ENCODE data around the gene POC1B. TPM values are rescaled to one million over a fixed set of nuclear protein-coding genes. Genes with fewer than 3 reads are reported as not detected.

Gene POC1B
- total RNA-seq, 2 experiments from 2014 or later, result 38.2 to 40.9 TPM

- intact Hi-C loops (cut with micrococcal nuclease), result no loop called here
These were observed 113.2 kb downstream of the POC1B start for GRCh38 chr12:89412665-89413064.

GRCh38 chr12:89411846-89412245, 114.0 kb downstream of the POC1B start:
- intact Hi-C loops (cut with micrococcal nuclease), result no loop called here
- peaks cover 2% of the 10 kb centered on the region for H3K36me3 Mint-ChIP-seq
- POLR2A ChIA-PET, result no interaction called here
- H3K4me3 Mint-ChIP-seq, result no peak overlapping the region
- no peaks in the 10 kb centered on the region for H3K4me1 Mint-ChIP-seq (ENCODE audit: low read depth)
- no peaks in the 10 kb centered on the region for H3K27me3 Mint-ChIP-seq
- no peaks in the 10 kb centered on the region for H3K9me3 Mint-ChIP-seq
- CTCF ChIA-PET, result no interaction called here
- no peak overlapping the region for H3K27ac Mint-ChIP-seq
- DNase-seq, result no peak

More at GRCh38 chr12:89412665-89413064, 113.2 kb downstream of the POC1B start:
- H3K9me3 Mint-ChIP-seq, result no peaks in the 10 kb centered on the region
- peaks cover 2% of the 10 kb centered on the region for H3K36me3 Mint-ChIP-seq
- no peak for DNase-seq
- H3K27ac Mint-ChIP-seq, result no peak overlapping the region
- ChIA-PET CTCF (interaction anchor here (0.6 kb wide), 1 partner anchor 9 kb away, joined by 3 read pairs; no protein-coding TSS in a partner anchor), POLR2A (no interaction called here)
- H3K4me1 Mint-ChIP-seq (ENCODE audit: low read depth), result no peaks in the 10 kb centered on the region
- no peak overlapping the region for H3K4me3 Mint-ChIP-seq
- H3K27me3 Mint-ChIP-seq, result no peaks in the 10 kb centered on the region

- DNase-seq, result no peak
- CTCF ChIA-PET, result no interaction called here
- intact Hi-C loops (cut with micrococcal nuclease), result no loop called here
- Mint-ChIP-seq H3K9me3 (no peaks in the 10 kb centered on the region), H3K4me3 (no peak overlapping the region), H3K4me1 (ENCODE audit: low read depth) (no peaks in the 10 kb centered on the region), H3K27ac (no peak overlapping the region), H3K36me3 (peaks cover 2% of the 10 kb centered on the region), H3K27me3 (no peaks in the 10 kb centered on the region)
- POLR2A ChIA-PET, result interaction anchor here (0.6 kb wide), 1 partner anchor 185 kb away, joined by 3 read pairs; no protein-coding TSS in a partner anchor
These were observed 114.6 kb downstream of the POC1B start for GRCh38 chr12:89411234-89411633.

- Mint-ChIP-seq H3K4me1 (ENCODE audit: low read depth) (no peaks in the 10 kb centered on the region), H3K27ac (no peak overlapping the region), H3K36me3 (peaks cover 2% of the 10 kb centered on the region), H3K4me3 (no peak overlapping the region), H3K27me3 (no peaks in the 10 kb centered on the region), H3K9me3 (no peaks in the 10 kb centered on the region)
- intact Hi-C loops (cut with micrococcal nuclease), result no loop called here
- POLR2A ChIA-PET, result no interaction called here
- CTCF ChIA-PET, result no interaction called here
- DNase-seq, result no peak
These were observed 120.1 kb downstream of the POC1B start for GRCh38 chr12:89405626-89406345.

GRCh38 chr12:89401433-89402058, 124.3 kb downstream of the POC1B start:
- H3K9me3 Mint-ChIP-seq, result no peaks in the 10 kb centered on the region
- H3K4me3 Mint-ChIP-seq, result no peak overlapping the region
- no peak for DNase-seq
- ChIA-PET CTCF (interaction anchor here (0.6 kb wide), 1 partner anchor 60 kb away, joined by 3 read pairs; no protein-coding TSS in a partner anchor), POLR2A (no interaction called here)
- no peak overlapping the region for H3K27ac Mint-ChIP-seq
- H3K36me3 Mint-ChIP-seq, result no peaks in the 10 kb centered on the region
- intact Hi-C loops (cut with micrococcal nuclease), result no loop called here
- H3K4me1 Mint-ChIP-seq (ENCODE audit: low read depth), result peaks cover 17% of the 10 kb centered on the region
- no peaks in the 10 kb centered on the region for H3K27me3 Mint-ChIP-seq

GRCh38 chr12:89400415-89400814, 125.4 kb downstream of the POC1B start:
- Mint-ChIP-seq H3K4me3 (no peak overlapping the region), H3K27ac (no peak overlapping the region), H3K4me1 (ENCODE audit: low read depth) (peaks cover 20% of the 10 kb centered on the region), H3K36me3 (no peaks in the 10 kb centered on the region), H3K9me3 (no peaks in the 10 kb centered on the region), H3K27me3 (no peaks in the 10 kb centered on the region)
- no peak for DNase-seq
- intact Hi-C loops (cut with micrococcal nuclease), result no loop called here
- ChIA-PET POLR2A (no interaction called here), CTCF (no interaction called here)

- ChIA-PET POLR2A (no interaction called here), CTCF (no interaction called here)
- Mint-ChIP-seq H3K27ac (no peak overlapping the region), H3K9me3 (no peaks in the 10 kb centered on the region), H3K4me3 (no peak overlapping the region), H3K27me3 (no peaks in the 10 kb centered on the region), H3K36me3 (no peaks in the 10 kb centered on the region), H3K4me1 (ENCODE audit: low read depth) (peaks cover 28% of the 10 kb centered on the region)
- DNase-seq, result no peak
- intact Hi-C loops (cut with micrococcal nuclease), result loop anchor here (5.0 kb wide), 1 partner anchor 67 kb away; no protein-coding TSS in a partner anchor
These were observed 130.1 kb downstream of the POC1B start for GRCh38 chr12:89395712-89396111.

GRCh38 chr12:89393551-89394121, 132.2 kb downstream of the POC1B start:
- Mint-ChIP-seq H3K27ac (no peak overlapping the region), H3K27me3 (no peaks in the 10 kb centered on the region), H3K4me1 (ENCODE audit: low read depth) (peaks cover 37% of the 10 kb centered on the region), H3K36me3 (no peaks in the 10 kb centered on the region), H3K4me3 (no peak overlapping the region), H3K9me3 (no peaks in the 10 kb centered on the region)
- POLR2A ChIA-PET, result no interaction called here
- intact Hi-C loops (cut with micrococcal nuclease), result loop anchor here (5.0 kb wide), 1 partner anchor 141 kb away; no protein-coding TSS in a partner anchor
- CTCF ChIA-PET, result interaction anchor here (1.1 kb wide), 1 partner anchor 11 kb away, joined by 3 read pairs; no protein-coding TSS in a partner anchor
- no peak for DNase-seq

GRCh38 chr12:89392391-89392790, 133.5 kb downstream of the POC1B start:
- H3K27me3 Mint-ChIP-seq, result no peaks in the 10 kb centered on the region
- H3K36me3 Mint-ChIP-seq, result no peaks in the 10 kb centered on the region
- CTCF ChIA-PET, result no interaction called here
- no peak overlapping the region for H3K27ac Mint-ChIP-seq
- H3K4me1 Mint-ChIP-seq (ENCODE audit: low read depth), result peaks cover 27% of the 10 kb centered on the region
- intact Hi-C loops (cut with micrococcal nuclease), result loop anchor here (5.0 kb wide), 1 partner anchor 140 kb away; no protein-coding TSS in a partner anchor
- no peak overlapping the region for H3K4me3 Mint-ChIP-seq
- POLR2A ChIA-PET, result no interaction called here
- DNase-seq, result no peak
- H3K9me3 Mint-ChIP-seq, result no peaks in the 10 kb centered on the region

- intact Hi-C loops (cut with micrococcal nuclease), result loop anchor here (5.0 kb wide), 1 partner anchor 140 kb away; no protein-coding TSS in a partner anchor
- DNase-seq, result no peak
- Mint-ChIP-seq H3K4me3 (no peak overlapping the region), H3K36me3 (no peaks in the 10 kb centered on the region), H3K9me3 (no peaks in the 10 kb centered on the region), H3K27ac (no peak overlapping the region), H3K4me1 (ENCODE audit: low read depth) (peaks cover 26% of the 10 kb centered on the region), H3K27me3 (no peaks in the 10 kb centered on the region)
- POLR2A ChIA-PET, result no interaction called here
- CTCF ChIA-PET, result no interaction called here
These were observed 134.0 kb downstream of the POC1B start for GRCh38 chr12:89391726-89392336.

GRCh38 chr12:89390802-89391673, 134.8 kb downstream of the POC1B start:
- Mint-ChIP-seq H3K27ac (no peak overlapping the region), H3K4me1 (ENCODE audit: low read depth) (peaks cover 20% of the 10 kb centered on the region), H3K4me3 (no peak overlapping the region), H3K36me3 (no peaks in the 10 kb centered on the region), H3K27me3 (no peaks in the 10 kb centered on the region), H3K9me3 (no peaks in the 10 kb centered on the region)
- intact Hi-C loops (cut with micrococcal nuclease), result loop anchor here (1.0 to 5.0 kb wide), 3 partner anchors 15 to 139 kb away; partner anchors contain the start of gene DUSP6
- peak; percentile 14 for DNase-seq
- ChIA-PET CTCF (no interaction called here), POLR2A (no interaction called here)

Data from activated CD4-positive, alpha-beta memory T cell treated with anti-CD3 and anti-CD28 coated beads for 36 hours (primary cell).